Activated B cell treated with CpG ODN at 0.5 μM for 24 hours (primary cell): ENCODE results near the gene GAS6. TPM values are rescaled to one million over a fixed set of nuclear protein-coding genes. Genes with fewer than 3 reads are reported as not detected.
A peak's percentile ranks its signal among the peaks of the same experiment; 100 is the strongest.

Experiments
- ATAC-seq: fragments of 200-7000 bp; cut with Tn5 transposase; one replicate; pipeline ENCODE4 v1.10.0; 2021; ENCODE audit warnings: low read depth, mild to moderate bottlenecking, moderate library complexity
- CTCF ChIA-PET: fragments of 350-600 bp; sonication (Branson Sonifier 250); formaldehyde crosslinking; loops from one replicate; lab custom pipeline; 2021; ENCODE audit warnings: antibody characterized with exemption; lab: Charles Lee
- POLR2A ChIA-PET: fragments of 350-600 bp; sonication (Branson Sonifier 250); formaldehyde crosslinking; loops from one replicate; lab custom pipeline; 2021; ENCODE audit warnings: antibody characterized with exemption; lab: Charles Lee
- DNase-seq: peaks from one replicate; pipeline ENCODE4 v3.0.0; 2022
- H3K27ac Mint-ChIP-seq: one replicate; pipeline ENCODE4 v1.8.0; 2020; ENCODE audit warnings: mixed read lengths
- H3K27me3 Mint-ChIP-seq: one replicate; pipeline ENCODE4 v1.8.0; 2021; ENCODE audit warnings: mixed read lengths
- H3K36me3 Mint-ChIP-seq: one replicate; pipeline ENCODE4 v1.8.0; 2021; ENCODE audit warnings: low read depth, mixed read lengths
- H3K4me1 Mint-ChIP-seq: one replicate; pipeline ENCODE4 v1.8.0; 2021; ENCODE audit warnings: mixed read lengths
- H3K4me3 Mint-ChIP-seq: one replicate; pipeline ENCODE4 v1.8.0; 2020; ENCODE audit warnings: mild to moderate bottlenecking, mixed read lengths
- H3K9me3 Mint-ChIP-seq: one replicate; pipeline ENCODE4 v1.8.0; 2020; ENCODE audit warnings: mixed read lengths
- CTCF ChIP-seq: fragments of 200-600 bp; IDR thresholded peaks from one replicate; pipeline ENCODE4 v1.8.0; 2022; ENCODE audit warnings: antibody characterized with exemption, mild to moderate bottlenecking
- intact Hi-C: fragments of 100-400 bp; cut with micrococcal nuclease; formaldehyde crosslinking; loops from one replicate; pipeline ENCODE4 v1.15.1; 2024
- total RNA-seq: library from RNA; stranded (reverse); gene quantifications from 2 replicates; pipeline ENCODE4 v1.2.3, GENCODE V29; 2022

GAS6 gene
- total RNA-seq, 1 donor from 2014 or later, result 1.4 TPM

- TF ChIP-seq CTCF, result no peak
- no peak overlapping the region for H3K27ac Mint-ChIP-seq
- H3K36me3 Mint-ChIP-seq, result no peaks in the 10 kb centered on the region
- ATAC-seq, result no peak
- intact Hi-C loops, result no loop called here
- DNase-seq, result no peak
- peaks cover 2% of the 10 kb centered on the region for H3K9me3 Mint-ChIP-seq
- POLR2A ChIA-PET, result no interaction called here
- H3K4me1 Mint-ChIP-seq, result peaks cover 16% of the 10 kb centered on the region
- CTCF ChIA-PET, result no interaction called here
- H3K4me3 Mint-ChIP-seq, result peak overlapping the region; percentile 29
- H3K27me3 Mint-ChIP-seq, result peaks cover 42% of the 10 kb centered on the region
Observed at GRCh38 chr13:113865427-113865826, 1.6 kb upstream of the GAS6 start.

- Mint-ChIP-seq H3K27me3 (peaks cover 39% of the 10 kb centered on the region), H3K4me3 (peak overlapping the region; percentile 73), H3K36me3 (no peaks in the 10 kb centered on the region), H3K27ac (no peak overlapping the region), H3K4me1 (peaks cover 16% of the 10 kb centered on the region), H3K9me3 (peaks cover 2% of the 10 kb centered on the region)
- no peak for ATAC-seq
- CTCF ChIA-PET, result no interaction called here
- POLR2A ChIA-PET, result no interaction called here
- no peak for DNase-seq
- no peak for TF ChIP-seq CTCF
- intact Hi-C loops, result loop anchor here (5.0 kb wide), 1 partner anchor 363 kb away; no protein-coding TSS in a partner anchor
Observed at GRCh38 chr13:113864273-113864890, 506 bp upstream of the GAS6 start.

GRCh38 chr13:113862931-113863523 is 849 bp downstream of the GAS6 start:
- ATAC-seq (peak; percentile 59), DNase-seq (peak; percentile 30)
- Mint-ChIP-seq H3K4me1 (peaks cover 16% of the 10 kb centered on the region), H3K36me3 (no peaks in the 10 kb centered on the region), H3K27ac (no peak overlapping the region), H3K4me3 (peak overlapping the region; percentile 73), H3K9me3 (no peaks in the 10 kb centered on the region), H3K27me3 (peaks cover 35% of the 10 kb centered on the region)
- no peak for TF ChIP-seq CTCF
- ChIA-PET POLR2A (no interaction called here), CTCF (no interaction called here)
- intact Hi-C loops, result loop anchor here (5.0 kb wide), 1 partner anchor 364 kb away; no protein-coding TSS in a partner anchor

GRCh38 chr13:113862191-113862930 is 1.5 kb downstream of the GAS6 start:
- no peak for TF ChIP-seq CTCF
- intact Hi-C loops, result loop anchor here (5.0 kb wide), 1 partner anchor 365 kb away; no protein-coding TSS in a partner anchor
- CTCF ChIA-PET, result no interaction called here
- no peak for ATAC-seq
- peaks cover 35% of the 10 kb centered on the region for H3K27me3 Mint-ChIP-seq
- no peak for DNase-seq
- H3K36me3 Mint-ChIP-seq, result no peaks in the 10 kb centered on the region
- no peak overlapping the region for H3K27ac Mint-ChIP-seq
- POLR2A ChIA-PET, result no interaction called here
- H3K4me1 Mint-ChIP-seq, result peaks cover 16% of the 10 kb centered on the region
- no peaks in the 10 kb centered on the region for H3K9me3 Mint-ChIP-seq
- peak overlapping the region; percentile 70 for H3K4me3 Mint-ChIP-seq

GRCh38 chr13:113861433-113862030 is 2.3 kb downstream of the GAS6 start:
- intact Hi-C loops, result loop anchor here (5.0 kb wide), 1 partner anchor 366 kb away; no protein-coding TSS in a partner anchor
- H3K36me3 Mint-ChIP-seq, result no peaks in the 10 kb centered on the region
- TF ChIP-seq CTCF, result no peak
- CTCF ChIA-PET, result no interaction called here
- POLR2A ChIA-PET, result no interaction called here
- H3K9me3 Mint-ChIP-seq, result no peaks in the 10 kb centered on the region
- H3K4me1 Mint-ChIP-seq, result peaks cover 16% of the 10 kb centered on the region
- H3K27ac Mint-ChIP-seq, result no peak overlapping the region
- ATAC-seq (no peak), DNase-seq (no peak)
- H3K27me3 Mint-ChIP-seq, result peaks cover 33% of the 10 kb centered on the region
- no peak overlapping the region for H3K4me3 Mint-ChIP-seq
